ENCODE results near the gene AGPAT4. TPM values are rescaled to one million over a fixed set of nuclear protein-coding genes. Genes with fewer than 3 reads are reported as not detected.
A peak's percentile ranks its signal among the peaks of the same experiment; 100 is the strongest.

The AGPAT4 gene
- total RNA-seq, 1 experiment from 2014 or later, result 9.2 TPM

- H3K4me3 Mint-ChIP-seq (ENCODE audit: unreplicated experiment), result no peak overlapping the region
- H3K36me3 Mint-ChIP-seq (ENCODE audit: insufficient read depth, unreplicated experiment), result peaks cover 9% of the 10 kb centered on the region
- H3K27me3 Mint-ChIP-seq (ENCODE audit: insufficient read depth, unreplicated experiment), result no peaks in the 10 kb centered on the region
- no peak for DNase-seq
- no peak overlapping the region for H3K4me3 ChIP-seq (ENCODE audit: low read depth, low read length)
- peaks cover 11% of the 10 kb centered on the region for H3K9me3 Mint-ChIP-seq (ENCODE audit: unreplicated experiment)
- H3K4me1 ChIP-seq, result no peaks in the 10 kb centered on the region
- BruUV-seq (replicated peaks), result no TSS peak
- no peaks in the 10 kb centered on the region for H3K9me3 ChIP-seq
- no peaks in the 10 kb centered on the region for H3K36me3 ChIP-seq (ENCODE audit: control insufficient read depth, insufficient read depth, low read length)
- ChIA-PET POLR2A (no interaction called here), CTCF (interaction anchor here (0.8 kb wide), 1 partner anchor 217 kb away, joined by 6 read pairs; no protein-coding TSS in a partner anchor)
- no peaks in the 10 kb centered on the region for H3K4me1 Mint-ChIP-seq (ENCODE audit: low read depth, unreplicated experiment)
- no peaks in the 10 kb centered on the region for H3K27me3 ChIP-seq (replicated peaks; ENCODE audit: control insufficient read depth, insufficient read depth, low read length)
- intact Hi-C loops (cut with micrococcal nuclease; ENCODE audit: unreplicated experiment), result no loop called here
- TF ChIP-seq, protein P1, sequence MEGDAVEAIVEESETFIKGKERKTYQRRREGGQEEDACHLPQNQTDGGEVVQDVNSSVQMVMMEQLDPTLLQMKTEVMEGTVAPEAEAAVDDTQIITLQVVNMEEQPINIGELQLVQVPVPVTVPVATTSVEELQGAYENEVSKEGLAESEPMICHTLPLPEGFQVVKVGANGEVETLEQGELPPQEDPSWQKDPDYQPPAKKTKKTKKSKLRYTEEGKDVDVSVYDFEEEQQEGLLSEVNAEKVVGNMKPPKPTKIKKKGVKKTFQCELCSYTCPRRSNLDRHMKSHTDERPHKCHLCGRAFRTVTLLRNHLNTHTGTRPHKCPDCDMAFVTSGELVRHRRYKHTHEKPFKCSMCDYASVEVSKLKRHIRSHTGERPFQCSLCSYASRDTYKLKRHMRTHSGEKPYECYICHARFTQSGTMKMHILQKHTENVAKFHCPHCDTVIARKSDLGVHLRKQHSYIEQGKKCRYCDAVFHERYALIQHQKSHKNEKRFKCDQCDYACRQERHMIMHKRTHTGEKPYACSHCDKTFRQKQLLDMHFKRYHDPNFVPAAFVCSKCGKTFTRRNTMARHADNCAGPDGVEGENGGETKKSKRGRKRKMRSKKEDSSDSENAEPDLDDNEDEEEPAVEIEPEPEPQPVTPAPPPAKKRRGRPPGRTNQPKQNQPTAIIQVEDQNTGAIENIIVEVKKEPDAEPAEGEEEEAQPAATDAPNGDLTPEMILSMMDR (IDR thresholded peaks at IDR 0.05; ENCODE audit: insufficient read depth in 1 of 2, low read depth in 1 of 2, low read length in 1 of 2, severe bottlenecking in 1 of 2, unreplicated experiment in 1 of 2), result no peak
- H3K27ac Mint-ChIP-seq (ENCODE audit: unreplicated experiment), result no peak overlapping the region
These were observed 120.1 kb downstream of the AGPAT4 start for GRCh38 chr6:161153725-161154124.

GRCh38 chr6:161152907-161153662, 120.8 kb downstream of the AGPAT4 start:
- no peak overlapping the region for H3K4me3 ChIP-seq (ENCODE audit: low read depth, low read length)

GRCh38 chr6:161152527-161152862, 121.4 kb downstream of the AGPAT4 start:
- Mint-ChIP-seq H3K36me3 (ENCODE audit: insufficient read depth, unreplicated experiment) (peaks cover 9% of the 10 kb centered on the region), H3K27me3 (ENCODE audit: insufficient read depth, unreplicated experiment) (no peaks in the 10 kb centered on the region), H3K27ac (ENCODE audit: unreplicated experiment) (no peak overlapping the region), H3K4me3 (ENCODE audit: unreplicated experiment) (no peak overlapping the region), H3K9me3 (ENCODE audit: unreplicated experiment) (no peaks in the 10 kb centered on the region), H3K4me1 (ENCODE audit: low read depth, unreplicated experiment) (no peaks in the 10 kb centered on the region)
- Histone ChIP-seq H3K4me1 (no peaks in the 10 kb centered on the region), H3K9me3 (no peaks in the 10 kb centered on the region), H3K36me3 (ENCODE audit: control insufficient read depth, insufficient read depth, low read length) (no peaks in the 10 kb centered on the region), H3K4me3 (ENCODE audit: low read depth, low read length) (no peak overlapping the region), H3K27me3 (replicated peaks; ENCODE audit: control insufficient read depth, insufficient read depth, low read length) (no peaks in the 10 kb centered on the region)
- BruUV-seq (replicated peaks), result no TSS peak
- intact Hi-C loops (cut with micrococcal nuclease; ENCODE audit: unreplicated experiment), result no loop called here
- no peak for DNase-seq
- ChIA-PET CTCF (no interaction called here), POLR2A (no interaction called here)
- TF ChIP-seq, protein P1 (IDR thresholded peaks at IDR 0.05; ENCODE audit: insufficient read depth in 1 of 2, low read depth in 1 of 2, low read length in 1 of 2, severe bottlenecking in 1 of 2, unreplicated experiment in 1 of 2), result no peak

More at GRCh38 chr6:161152907-161153662, 120.8 kb downstream of the AGPAT4 start:
- BruUV-seq (replicated peaks), result no TSS peak
- H3K4me1 Mint-ChIP-seq (ENCODE audit: low read depth, unreplicated experiment), result no peaks in the 10 kb centered on the region
- H3K36me3 Mint-ChIP-seq (ENCODE audit: insufficient read depth, unreplicated experiment), result peaks cover 9% of the 10 kb centered on the region
- H3K27me3 Mint-ChIP-seq (ENCODE audit: insufficient read depth, unreplicated experiment), result no peaks in the 10 kb centered on the region
- ChIA-PET CTCF (interaction anchor here (0.8 kb wide), 1 partner anchor 218 kb away, joined by 6 read pairs; no protein-coding TSS in a partner anchor), POLR2A (no interaction called here)
- peak in 1 of 2 experiments; percentile 9 for DNase-seq
- Histone ChIP-seq H3K27me3 (replicated peaks; ENCODE audit: control insufficient read depth, insufficient read depth, low read length) (no peaks in the 10 kb centered on the region), H3K36me3 (ENCODE audit: control insufficient read depth, insufficient read depth, low read length) (no peaks in the 10 kb centered on the region), H3K4me1 (no peaks in the 10 kb centered on the region), H3K9me3 (no peaks in the 10 kb centered on the region)
- intact Hi-C loops (cut with micrococcal nuclease; ENCODE audit: unreplicated experiment), result no loop called here
- TF ChIP-seq, protein P1 (IDR thresholded peaks at IDR 0.05; ENCODE audit: insufficient read depth in 1 of 2, low read depth in 1 of 2, low read length in 1 of 2, severe bottlenecking in 1 of 2, unreplicated experiment in 1 of 2), result peak in 1 of 2 experiments; percentile 18
- no peak overlapping the region for H3K4me3 Mint-ChIP-seq (ENCODE audit: unreplicated experiment)
- peaks cover 5% of the 10 kb centered on the region for H3K9me3 Mint-ChIP-seq (ENCODE audit: unreplicated experiment)
- no peak overlapping the region for H3K27ac Mint-ChIP-seq (ENCODE audit: unreplicated experiment)
